K562 (cell line): ENCODE measurements around the gene TAAR1.

Experiments used
- ATF7 ChIP-seq: fragments of 450-650 bp; IDR thresholded peaks from 2 replicates; pipeline ENCODE4 v1.7.1; 2014; ENCODE audit warnings: mild to moderate bottlenecking, moderate library complexity
- EP300 ChIP-seq: IDR thresholded peaks from 2 replicates; pipeline ENCODE4 v1.6.1; 2012; ENCODE audit warnings: low read length, improper control_type of control experiment
- EZH2 ChIP-seq: IDR thresholded peaks from 2 replicates; pipeline ENCODE4 v1.6.1; 2012; ENCODE audit warnings: low read depth, mild to moderate bottlenecking, inconsistent platforms, low read length, borderline replicate concordance
- KDM5B ChIP-seq: fragments of 200-600 bp; sonication (generic); IDR thresholded peaks from 2 replicates; pipeline ENCODE4 v1.6.1; 2012; ENCODE audit warnings: low read depth, mild to moderate bottlenecking, moderate library complexity, low read length, control low read depth, inconsistent platforms; ENCODE audit not compliant: insufficient replicate concordance
- NR4A1 ChIP-seq, 2 experiments: fragments of 250-450 bp in 1 of 2; fragments of 450-650 bp in 1 of 2; sonication (Bioruptor Pico) in 1 of 2; IDR thresholded peaks; 2 replicates each; pipeline versions ENCODE4 v1.4.0 to v1.6.1; 2016 to 2020; ENCODE audit warnings: mild to moderate bottlenecking in 2 of 2, missing compliant biosample characterization in 1 of 2, missing genetic modification characterization in 1 of 2, moderate library complexity in 1 of 2
- PHF8 ChIP-seq: fragments of 200-600 bp; sonication (generic); IDR thresholded peaks from 2 replicates; pipeline ENCODE4 v1.6.1; 2012; ENCODE audit warnings: mixed run types, mild to moderate bottlenecking, inconsistent platforms, low read length, moderate library complexity, borderline replicate concordance
- REST ChIP-seq, 2 experiments: fragments of 450-650 bp; formaldehyde crosslinking in 1 of 2; IDR thresholded peaks; 2 replicates each; pipeline versions ENCODE4 v1.4.0 to v1.6.1; 2014 to 2020; ENCODE audit warnings: mild to moderate bottlenecking in 2 of 2, borderline replicate concordance in 1 of 2, low read depth in 1 of 2
- RFX5 ChIP-seq: IDR thresholded peaks from 2 replicates; pipeline ENCODE4 v1.6.1; 2011; ENCODE audit warnings: low read depth, mild to moderate bottlenecking, improper control_type of control experiment, low read length
- TFAP4 ChIP-seq: sonication (generic); formaldehyde crosslinking; IDR thresholded peaks from 2 replicates; pipeline ENCODE4 v1.8.0; 2022; ENCODE audit warnings: missing genetic modification reagents, mild to moderate bottlenecking, moderate library complexity, borderline replicate concordance
- YBX1 ChIP-seq: fragments of 450-650 bp; IDR thresholded peaks from 2 replicates; pipeline ENCODE4 v1.7.1; 2016; ENCODE audit warnings: mild to moderate bottlenecking
- TF ChIP-seq, protein P1 (sequence below): fragments of 450-650 bp; IDR thresholded peaks from 2 replicates; pipeline ENCODE4 v1.6.1; 2016; ENCODE audit warnings: antibody characterized with exemption
- TF ChIP-seq, protein P2 (sequence below): sonication (generic); formaldehyde crosslinking; IDR thresholded peaks from 2 replicates; pipeline ENCODE4 v1.8.0; 2022; ENCODE audit warnings: mild to moderate bottlenecking, missing genetic modification reagents
- TF ChIP-seq, protein P3 (sequence below), 2 experiments: fragments of 450-650 bp; IDR thresholded peaks; 2 replicates each; pipeline ENCODE4 v1.6.1; 2016; ENCODE audit warnings: mild to moderate bottlenecking in 2 of 2, borderline replicate concordance in 1 of 2, low read depth in 1 of 2, moderate library complexity in 1 of 2

GRCh38 chr6:132671295-132671694, 12.3 kb upstream of the TAAR1 start:
- TF ChIP-seq KDM5B (no peak), YBX1 (no peak), EZH2 (no peak), RFX5 (no peak), TFAP4 (CRISPR knock-in tag) (no peak), EP300 (no peak), REST (IDR thresholded peaks at IDR 0.05; ENCODE audit: borderline replicate concordance) (no peak), REST (CRISPR knock-in tag; IDR thresholded peaks at IDR 0.05; ENCODE audit: low read depth) (no peak), PHF8 (no peak), NR4A1 (CRISPR knock-in tag; IDR thresholded peaks at IDR 0.05) (no peak), NR4A1 (tag; IDR thresholded peaks at IDR 0.05) (no peak), ATF7 (no peak)
- TF ChIP-seq, protein P1, sequence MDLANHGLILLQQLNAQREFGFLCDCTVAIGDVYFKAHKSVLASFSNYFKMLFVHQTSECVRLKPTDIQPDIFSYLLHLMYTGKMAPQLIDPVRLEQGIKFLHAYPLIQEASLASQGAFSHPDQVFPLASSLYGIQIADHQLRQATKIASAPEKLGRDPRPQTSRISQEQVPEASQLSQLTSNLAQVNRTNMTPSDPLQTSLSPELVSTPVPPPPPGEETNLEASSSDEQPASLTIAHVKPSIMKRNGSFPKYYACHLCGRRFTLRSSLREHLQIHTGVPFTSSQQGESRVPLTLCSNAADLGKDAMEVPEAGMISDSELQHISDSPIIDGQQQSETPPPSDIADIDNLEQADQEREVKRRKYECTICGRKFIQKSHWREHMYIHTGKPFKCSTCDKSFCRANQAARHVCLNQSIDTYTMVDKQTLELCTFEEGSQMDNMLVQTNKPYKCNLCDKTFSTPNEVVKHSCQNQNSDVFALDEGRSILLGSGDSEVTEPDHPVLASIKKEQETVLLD: no peak
- TF ChIP-seq, protein P2, sequence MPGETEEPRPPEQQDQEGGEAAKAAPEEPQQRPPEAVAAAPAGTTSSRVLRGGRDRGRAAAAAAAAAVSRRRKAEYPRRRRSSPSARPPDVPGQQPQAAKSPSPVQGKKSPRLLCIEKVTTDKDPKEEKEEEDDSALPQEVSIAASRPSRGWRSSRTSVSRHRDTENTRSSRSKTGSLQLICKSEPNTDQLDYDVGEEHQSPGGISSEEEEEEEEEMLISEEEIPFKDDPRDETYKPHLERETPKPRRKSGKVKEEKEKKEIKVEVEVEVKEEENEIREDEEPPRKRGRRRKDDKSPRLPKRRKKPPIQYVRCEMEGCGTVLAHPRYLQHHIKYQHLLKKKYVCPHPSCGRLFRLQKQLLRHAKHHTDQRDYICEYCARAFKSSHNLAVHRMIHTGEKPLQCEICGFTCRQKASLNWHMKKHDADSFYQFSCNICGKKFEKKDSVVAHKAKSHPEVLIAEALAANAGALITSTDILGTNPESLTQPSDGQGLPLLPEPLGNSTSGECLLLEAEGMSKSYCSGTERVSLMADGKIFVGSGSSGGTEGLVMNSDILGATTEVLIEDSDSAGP (CRISPR knock-in tag): no peak
- TF ChIP-seq, protein P3, sequence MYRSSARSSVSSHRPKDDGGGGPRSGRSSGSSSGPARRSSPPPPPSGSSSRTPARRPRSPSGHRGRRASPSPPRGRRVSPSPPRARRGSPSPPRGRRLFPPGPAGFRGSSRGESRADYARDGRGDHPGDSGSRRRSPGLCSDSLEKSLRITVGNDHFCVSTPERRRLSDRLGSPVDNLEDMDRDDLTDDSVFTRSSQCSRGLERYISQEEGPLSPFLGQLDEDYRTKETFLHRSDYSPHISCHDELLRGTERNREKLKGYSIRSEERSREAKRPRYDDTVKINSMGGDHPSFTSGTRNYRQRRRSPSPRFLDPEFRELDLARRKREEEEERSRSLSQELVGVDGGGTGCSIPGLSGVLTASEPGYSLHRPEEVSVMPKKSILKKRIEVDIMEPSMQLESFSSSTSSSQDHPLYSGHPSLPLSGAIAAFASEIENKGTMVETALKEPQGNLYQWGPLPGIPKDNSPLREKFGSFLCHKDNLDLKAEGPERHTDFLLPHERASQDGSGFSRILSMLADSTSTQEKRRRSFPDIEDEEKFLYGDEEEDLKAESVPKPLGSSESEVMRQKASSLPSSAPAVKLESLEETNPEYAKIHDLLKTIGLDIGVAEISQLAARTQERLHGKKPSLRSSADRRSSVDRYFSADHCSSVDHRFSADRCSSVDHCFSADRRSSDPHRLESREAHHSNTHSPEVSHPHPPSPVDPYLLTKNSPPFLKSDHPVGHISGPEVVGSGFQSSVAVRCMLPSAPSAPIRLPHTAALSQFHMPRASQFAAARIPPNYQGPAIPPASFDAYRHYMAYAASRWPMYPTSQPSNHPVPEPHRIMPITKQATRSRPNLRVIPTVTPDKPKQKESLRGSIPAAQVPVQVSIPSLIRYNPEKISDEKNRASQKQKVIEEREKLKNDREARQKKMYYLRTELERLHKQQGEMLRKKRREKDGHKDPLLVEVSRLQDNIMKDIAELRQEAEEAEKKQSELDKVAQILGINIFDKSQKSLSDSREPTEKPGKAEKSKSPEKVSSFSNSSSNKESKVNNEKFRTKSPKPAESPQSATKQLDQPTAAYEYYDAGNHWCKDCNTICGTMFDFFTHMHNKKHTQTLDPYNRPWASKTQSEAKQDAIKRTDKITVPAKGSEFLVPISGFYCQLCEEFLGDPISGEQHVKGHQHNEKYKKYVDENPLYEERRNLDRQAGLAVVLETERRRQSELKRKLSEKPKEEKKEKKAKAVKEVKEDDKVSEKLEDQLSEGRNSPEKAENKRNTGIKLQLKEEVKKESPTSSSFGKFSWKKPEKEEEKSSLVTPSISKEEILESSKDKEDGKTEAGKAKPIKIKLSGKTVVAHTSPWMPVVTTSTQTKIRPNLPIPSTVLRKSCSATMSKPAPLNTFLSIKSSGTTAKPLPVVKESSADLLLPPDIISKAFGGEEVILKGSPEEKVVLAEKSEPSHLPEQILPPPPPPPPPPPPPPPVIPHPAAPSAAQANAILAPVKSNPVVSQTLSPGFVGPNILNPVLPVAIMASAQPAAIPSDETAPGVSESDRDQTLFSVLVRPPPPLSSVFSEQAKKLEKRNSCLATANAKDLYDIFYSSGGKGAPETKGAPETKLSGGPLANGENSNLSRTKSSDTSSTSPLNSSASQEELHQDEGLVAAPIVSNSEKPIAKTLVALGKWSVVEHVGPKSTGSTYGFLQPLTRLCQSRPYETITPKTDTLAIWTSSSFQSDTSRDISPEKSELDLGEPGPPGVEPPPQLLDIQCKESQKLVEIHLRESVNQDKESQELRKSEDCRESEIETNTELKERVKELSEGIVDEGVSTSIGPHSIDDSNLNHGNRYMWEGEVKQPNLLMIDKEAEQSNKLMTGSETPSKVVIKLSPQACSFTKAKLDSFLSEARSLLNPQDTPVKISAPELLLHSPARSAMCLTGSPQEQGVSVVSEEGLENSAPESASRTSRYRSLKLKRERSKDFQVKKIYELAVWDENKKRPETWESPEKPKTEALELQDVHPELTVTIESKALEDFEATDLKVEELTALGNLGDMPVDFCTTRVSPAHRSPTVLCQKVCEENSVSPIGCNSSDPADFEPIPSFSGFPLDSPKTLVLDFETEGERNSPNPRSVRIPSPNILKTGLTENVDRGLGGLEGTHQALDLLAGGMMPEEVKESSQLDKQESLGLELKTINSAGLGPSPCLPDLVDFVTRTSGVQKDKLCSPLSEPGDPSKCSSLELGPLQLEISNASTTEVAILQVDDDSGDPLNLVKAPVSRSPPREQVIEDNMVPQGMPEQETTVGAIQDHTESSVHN (IDR thresholded peaks at IDR 0.05; ENCODE audit: borderline replicate concordance in 1 of 2, low read depth in 1 of 2): no peak
